K562 (cell line): ENCODE data around the gene EPHB3. TPM values are rescaled to one million over a fixed set of nuclear protein-coding genes. Genes with fewer than 3 reads are reported as not detected.

ENCODE experiments used
- CEBPZ ChIP-seq: fragments of 150-350 bp; IDR thresholded peaks from 2 replicates; pipeline ENCODE4 v1.6.1; 2014; ENCODE audit warnings: low read depth, mild to moderate bottlenecking, low read length, borderline replicate concordance
- HMGN3 ChIP-seq: IDR thresholded peaks from 2 replicates; pipeline ENCODE4 v1.6.1; 2011; ENCODE audit warnings: borderline replicate concordance, low read depth, mild to moderate bottlenecking, mixed read lengths, low read length; ENCODE audit not compliant: insufficient read length; ENCODE audit errors: extremely low read depth
- TAL1 ChIP-seq: fragments of 450-650 bp; IDR thresholded peaks from 2 replicates; pipeline ENCODE4 v1.6.1; 2016; ENCODE audit warnings: mild to moderate bottlenecking
- ZNF197 ChIP-seq: fragments of 200-800 bp; sonication (Bioruptor generic); IDR thresholded peaks from 2 replicates; pipeline ENCODE4 v1.6.1; 2016; ENCODE audit warnings: low read depth, missing genetic modification characterization, missing compliant biosample characterization
- polyA plus RNA-seq, 8 experiments: library from polyadenylated mRNA; depleted of rRNA in 4 of 8; stranded (reverse) in 5 of 8; unstranded in 3 of 8; fragments of >200 nt; fragmentation: Nextera tagmentation in 2 of 8; fragmentation: Illumina TruSeq in 1 of 8; extraction: Ambion mirVana in 2 of 8; extraction: Trizol in 1 of 8; gene quantifications; 2 replicates each; pipeline versions ENCODE4 v1.2.1 to v1.2.3, GENCODE V29; 2011 to 2014; ENCODE audit warnings: inconsistent platforms in 1 of 8, missing spikeins in 1 of 8
- total RNA-seq, 7 experiments: library from RNA; depleted of rRNA in 6 of 7; stranded (reverse); fragments of >200 nt in 6 of 7; fragmentation: Illumina TruSeq in 2 of 7; extraction: Trizol in 2 of 7; gene quantifications; 2 replicates each; pipeline versions ENCODE4 v1.2.1 to v1.2.3, GENCODE V29; 2011 to 2021; ENCODE audit warnings: low replicate concordance in 1 of 7
- TF ChIP-seq, protein P1 (sequence below): fragments of 450-650 bp; IDR thresholded peaks from 2 replicates; pipeline ENCODE4 v1.6.1; 2018; ENCODE audit warnings: mild to moderate bottlenecking, low read depth; ENCODE audit not compliant: partially characterized antibody

The EPHB3 gene
- total and polyA plus RNA-seq, 9 of the 15 experiments (the other 6 are each of a cell fraction or from before 2014, with no cell fraction given), result not detected

DNA sequence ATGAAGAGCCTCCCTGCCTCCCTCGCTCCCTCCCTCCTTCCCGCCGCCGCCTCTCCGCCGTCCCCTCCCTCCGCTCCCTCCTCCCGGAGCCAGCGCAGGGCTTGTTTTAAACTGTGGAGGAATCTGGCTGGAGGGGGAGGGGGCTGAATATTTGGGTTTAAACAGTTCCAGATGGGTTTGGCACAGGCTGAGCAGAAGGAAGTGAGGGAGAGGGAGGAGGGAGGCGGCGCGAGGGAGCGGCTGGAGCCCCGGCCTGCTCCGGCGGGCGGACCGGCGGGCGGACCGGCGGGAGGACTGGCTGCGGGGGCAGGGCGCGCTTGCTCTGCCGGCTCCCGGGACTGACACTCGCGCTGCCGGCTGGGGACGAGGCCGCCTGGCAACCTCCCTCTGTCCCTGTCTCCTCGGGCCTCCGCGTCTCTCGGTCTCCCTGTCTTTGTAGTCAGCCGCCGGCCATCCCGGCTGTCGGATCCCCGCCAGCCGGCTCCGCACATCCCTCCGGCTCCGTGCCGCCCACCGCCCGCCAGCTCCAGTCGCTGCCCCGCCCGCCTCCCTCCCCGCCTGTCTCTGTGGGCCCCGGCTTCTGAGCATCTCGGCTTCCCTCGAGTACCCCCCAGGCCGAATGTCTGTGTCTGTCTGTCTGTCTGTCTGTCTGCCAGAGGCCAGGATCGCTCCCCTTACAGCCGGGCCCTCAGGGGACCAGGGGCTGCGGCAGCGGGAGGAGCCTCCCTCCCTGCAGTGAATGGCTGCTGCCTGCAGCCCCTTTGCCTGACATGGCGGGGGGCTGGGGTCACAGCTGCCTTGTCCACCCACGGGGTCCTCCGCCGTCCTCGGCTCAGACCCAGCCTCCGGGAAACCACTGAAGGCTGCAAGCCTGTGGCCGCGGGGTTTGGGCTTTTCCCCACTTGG, 7.6 kb downstream of the EPHB3 start (continued):
- TF ChIP-seq CEBPZ (no peak), TAL1 (no peak), ZNF197 (CRISPR knock-in tag) (no peak), HMGN3 (no peak)
- TF ChIP-seq, protein P1, sequence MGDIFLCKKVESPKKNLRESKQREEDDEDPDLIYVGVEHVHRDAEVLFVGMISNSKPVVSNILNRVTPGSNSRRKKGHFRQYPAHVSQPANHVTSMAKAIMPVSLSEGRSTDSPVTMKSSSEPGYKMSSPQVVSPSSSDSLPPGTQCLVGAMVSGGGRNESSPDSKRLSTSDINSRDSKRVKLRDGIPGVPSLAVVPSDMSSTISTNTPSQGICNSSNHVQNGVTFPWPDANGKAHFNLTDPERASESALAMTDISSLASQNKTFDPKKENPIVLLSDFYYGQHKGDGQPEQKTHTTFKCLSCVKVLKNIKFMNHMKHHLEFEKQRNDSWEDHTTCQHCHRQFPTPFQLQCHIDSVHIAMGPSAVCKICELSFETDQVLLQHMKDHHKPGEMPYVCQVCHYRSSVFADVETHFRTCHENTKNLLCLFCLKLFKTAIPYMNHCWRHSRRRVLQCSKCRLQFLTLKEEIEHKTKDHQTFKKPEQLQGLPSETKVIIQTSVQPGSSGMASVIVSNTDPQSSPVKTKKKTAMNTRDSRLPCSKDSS, result no peak
- TF ChIP-seq, all 486 proteins: peak for 7
